ENCODE results near the gene KCNJ13.

Gene KCNJ13

GRCh38 chr2:232776435-232776834 is at the start of gene KCNJ13:
TSS of gene KCNJ13 (minus strand) at chr2:232776565. CDS start at chr2:232771362, 5,203 bp downstream.
- Histone ChIP-seq H3K36me3 (ENCODE audit: insufficient read depth, low read length) (no peaks in the 10 kb centered on the region; the same call in 1 of the 2 replicates), H3K4me1 (ENCODE audit: insufficient read depth, low read length) (peaks cover 4% of the 10 kb centered on the region; the same call in 1 of the 2 replicates), H3K9ac (ENCODE audit: low read depth, low read length) (no peak within 1 kb of the TSS), H3K9me3 (ENCODE audit: control insufficient read depth, insufficient read depth, low read length) (no peaks in the 10 kb centered on the region)

DNA sequence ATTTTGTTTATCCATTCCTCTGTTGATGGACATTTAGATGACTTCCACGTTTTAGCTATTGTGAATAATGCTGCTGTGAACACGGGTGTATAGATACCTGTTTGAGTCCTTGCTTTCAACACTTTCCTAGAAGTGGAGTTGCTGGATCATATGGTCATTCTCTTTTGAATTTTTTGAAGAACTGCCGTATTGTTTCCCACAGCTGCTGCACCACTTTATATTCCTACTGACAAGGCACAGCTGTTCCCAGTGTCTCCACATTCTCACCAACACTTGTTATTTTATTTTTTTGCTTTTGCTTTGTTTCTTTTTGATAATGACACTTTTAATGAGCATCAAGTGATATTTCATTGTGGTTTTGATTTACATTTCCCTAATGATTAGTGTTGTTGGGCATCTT is 41.4 kb upstream of the KCNJ13 start:
- H3K4me1 ChIP-seq (ENCODE audit: insufficient read depth, low read length), result no peaks in the 10 kb centered on the region
- H3K9ac ChIP-seq (ENCODE audit: low read depth, low read length), result no peak overlapping the region
- H3K36me3 ChIP-seq (ENCODE audit: insufficient read depth, low read length), result peaks cover 24% of the 10 kb centered on the region
- H3K9me3 ChIP-seq (ENCODE audit: control insufficient read depth, insufficient read depth, low read length), result no peaks in the 10 kb centered on the region

GRCh38 chr2:232816657-232817056 is 40.3 kb upstream of the KCNJ13 start:
- H3K4me1 ChIP-seq (ENCODE audit: insufficient read depth, low read length), result no peaks in the 10 kb centered on the region
- no peaks in the 10 kb centered on the region for H3K9me3 ChIP-seq (ENCODE audit: control insufficient read depth, insufficient read depth, low read length)
- no peak overlapping the region for H3K9ac ChIP-seq (ENCODE audit: low read depth, low read length)
- peaks cover 24% of the 10 kb centered on the region for H3K36me3 ChIP-seq (ENCODE audit: insufficient read depth, low read length)

DNA sequence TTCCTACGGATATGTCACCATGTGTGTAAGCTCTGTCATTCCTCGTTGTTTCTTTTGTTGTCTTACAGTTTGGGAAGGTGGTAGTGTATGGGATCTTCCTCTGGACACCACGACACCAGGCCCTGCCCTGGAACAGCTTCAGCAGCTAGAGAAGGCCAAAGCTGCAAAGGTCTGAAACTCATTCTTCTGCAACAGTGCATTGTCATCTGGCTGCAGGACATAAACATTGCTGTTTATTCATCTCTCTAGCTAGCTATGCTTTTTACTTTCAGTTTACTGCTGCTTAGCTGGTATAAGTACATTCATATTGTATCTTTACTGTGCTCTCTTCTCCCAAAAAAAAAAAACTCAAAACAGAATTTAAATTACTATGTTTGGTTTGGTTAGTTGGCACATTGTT is 39.2 kb upstream of the KCNJ13 start:
- Histone ChIP-seq H3K9ac (ENCODE audit: low read depth, low read length) (no peak overlapping the region), H3K36me3 (ENCODE audit: insufficient read depth, low read length) (peaks cover 24% of the 10 kb centered on the region), H3K9me3 (ENCODE audit: control insufficient read depth, insufficient read depth, low read length) (no peaks in the 10 kb centered on the region), H3K4me1 (ENCODE audit: insufficient read depth, low read length) (no peaks in the 10 kb centered on the region)

GRCh38 chr2:232810444-232810843 is 34.1 kb upstream of the KCNJ13 start:
- Histone ChIP-seq H3K36me3 (ENCODE audit: insufficient read depth, low read length) (peaks cover 33% of the 10 kb centered on the region), H3K9ac (ENCODE audit: low read depth, low read length) (no peak overlapping the region), H3K4me1 (ENCODE audit: insufficient read depth, low read length) (no peaks in the 10 kb centered on the region), H3K9me3 (ENCODE audit: control insufficient read depth, insufficient read depth, low read length) (no peaks in the 10 kb centered on the region)

DNA sequence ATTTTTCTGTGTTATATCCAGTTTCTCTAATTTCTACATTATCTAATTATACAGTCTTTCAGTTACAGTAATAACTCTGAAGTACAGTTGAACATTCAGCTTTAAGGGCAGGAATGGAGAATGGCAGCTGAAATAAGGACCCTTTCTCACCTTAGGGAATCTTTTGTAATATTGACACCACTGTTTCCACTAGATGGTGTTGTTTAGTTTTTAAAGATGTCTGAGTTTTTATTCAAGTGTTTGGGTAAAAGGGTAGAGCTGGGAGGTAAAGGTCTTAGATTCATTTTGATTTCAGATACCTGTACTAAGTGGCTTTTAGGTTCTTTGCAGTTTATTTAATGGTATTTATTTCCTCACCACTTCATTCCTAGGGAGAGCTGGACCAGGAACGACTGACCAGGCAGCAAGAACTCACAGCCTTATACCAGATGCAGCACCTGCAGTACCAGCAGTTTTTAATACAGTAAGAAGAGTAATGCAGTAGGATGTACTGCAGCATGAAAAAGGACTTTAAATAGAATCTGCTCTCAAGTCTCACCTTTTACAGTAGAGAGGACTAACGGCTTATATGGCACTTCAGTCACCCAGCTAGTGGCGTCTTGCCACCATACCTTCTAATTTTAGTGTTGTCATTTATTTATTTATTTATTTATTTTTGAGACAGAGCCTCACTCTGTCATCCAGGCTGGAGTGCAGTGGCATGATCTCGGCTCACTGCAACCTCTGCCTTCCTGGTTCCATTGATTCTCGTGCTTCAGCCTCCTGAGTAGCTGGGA is 33.2 kb upstream of the KCNJ13 start:
- Histone ChIP-seq H3K9ac (ENCODE audit: low read depth, low read length) (no peak overlapping the region), H3K36me3 (ENCODE audit: insufficient read depth, low read length) (peaks cover 28% of the 10 kb centered on the region; the same call in 1 of the 2 replicates), H3K4me1 (ENCODE audit: insufficient read depth, low read length) (no peaks in the 10 kb centered on the region), H3K9me3 (ENCODE audit: control insufficient read depth, insufficient read depth, low read length) (no peaks in the 10 kb centered on the region)

DNA sequence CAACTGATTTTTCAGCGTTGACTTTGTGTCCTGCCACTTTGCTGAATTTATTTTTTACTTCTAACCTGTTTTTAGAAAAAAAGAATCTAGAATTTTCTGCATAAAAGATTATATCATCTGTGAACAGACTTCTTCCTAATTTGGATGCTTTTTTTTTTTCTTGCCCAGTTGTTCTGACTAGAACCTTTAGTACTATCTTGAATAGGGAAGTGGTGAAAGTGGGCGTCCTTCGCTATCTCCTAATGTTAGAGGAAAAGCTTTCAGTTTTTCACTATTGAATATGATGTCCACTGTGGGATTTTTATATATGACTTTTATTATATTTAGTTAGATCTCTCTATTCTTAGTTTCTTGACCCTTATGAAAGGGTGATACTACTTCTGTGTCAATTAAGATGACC is 25.7 kb upstream of the KCNJ13 start:
- H3K9me3 ChIP-seq (ENCODE audit: control insufficient read depth, insufficient read depth, low read length), result no peaks in the 10 kb centered on the region
- H3K4me1 ChIP-seq (ENCODE audit: insufficient read depth, low read length), result no peaks in the 10 kb centered on the region
- H3K36me3 ChIP-seq (ENCODE audit: insufficient read depth, low read length), result peaks cover 17% of the 10 kb centered on the region
- no peak overlapping the region for H3K9ac ChIP-seq (ENCODE audit: low read depth, low read length)

- H3K4me1 ChIP-seq (ENCODE audit: insufficient read depth, low read length), result no peaks in the 10 kb centered on the region
- H3K36me3 ChIP-seq (ENCODE audit: insufficient read depth, low read length), result peaks cover 22% of the 10 kb centered on the region
- no peak overlapping the region for H3K9ac ChIP-seq (ENCODE audit: low read depth, low read length)
- H3K9me3 ChIP-seq (ENCODE audit: control insufficient read depth, insufficient read depth, low read length), result no peaks in the 10 kb centered on the region
These were observed 23.8 kb upstream of the KCNJ13 start for GRCh38 chr2:232800166-232800565.

DNA sequence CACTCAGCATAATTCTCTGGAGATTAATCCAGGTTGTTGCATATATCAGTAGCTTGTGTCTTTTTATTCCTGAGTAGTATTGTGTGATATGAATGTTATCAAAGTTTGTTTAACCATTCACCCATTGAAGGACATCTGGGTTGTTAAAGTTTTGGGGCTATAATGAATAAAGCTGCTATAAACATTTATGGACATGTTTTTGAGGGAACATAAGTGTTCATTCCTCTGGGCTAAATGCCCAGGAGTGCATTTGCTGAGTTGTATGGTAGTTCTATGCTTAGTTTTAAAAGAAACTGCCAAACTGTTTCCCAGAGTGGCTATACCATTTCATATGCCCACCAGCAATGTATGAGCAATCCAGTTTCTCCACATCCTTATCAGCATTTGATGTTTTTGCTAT is 21.8 kb upstream of the KCNJ13 start:
- no peak overlapping the region for H3K9ac ChIP-seq (ENCODE audit: low read depth, low read length)
- peaks cover 28% of the 10 kb centered on the region for H3K36me3 ChIP-seq (ENCODE audit: insufficient read depth, low read length)
- no peaks in the 10 kb centered on the region for H3K9me3 ChIP-seq (ENCODE audit: control insufficient read depth, insufficient read depth, low read length)
- H3K4me1 ChIP-seq (ENCODE audit: insufficient read depth, low read length), result no peaks in the 10 kb centered on the region

- Histone ChIP-seq H3K9ac (ENCODE audit: low read depth, low read length) (no peak overlapping the region), H3K4me1 (ENCODE audit: insufficient read depth, low read length) (no peaks in the 10 kb centered on the region), H3K9me3 (ENCODE audit: control insufficient read depth, insufficient read depth, low read length) (no peaks in the 10 kb centered on the region), H3K36me3 (ENCODE audit: insufficient read depth, low read length) (peaks cover 42% of the 10 kb centered on the region)
These were observed 19.6 kb upstream of the KCNJ13 start for GRCh38 chr2:232795920-232796319.

- Histone ChIP-seq H3K4me1 (ENCODE audit: insufficient read depth, low read length) (no peaks in the 10 kb centered on the region), H3K9ac (ENCODE audit: low read depth, low read length) (no peak overlapping the region), H3K36me3 (ENCODE audit: insufficient read depth, low read length) (peaks cover 50% of the 10 kb centered on the region), H3K9me3 (ENCODE audit: control insufficient read depth, insufficient read depth, low read length) (no peaks in the 10 kb centered on the region)
These were observed 18.6 kb upstream of the KCNJ13 start for GRCh38 chr2:232794981-232795380.

- Histone ChIP-seq H3K4me1 (ENCODE audit: insufficient read depth, low read length) (no peaks in the 10 kb centered on the region), H3K9ac (ENCODE audit: low read depth, low read length) (no peak overlapping the region), H3K36me3 (ENCODE audit: insufficient read depth, low read length) (peaks cover 53% of the 10 kb centered on the region), H3K9me3 (ENCODE audit: control insufficient read depth, insufficient read depth, low read length) (no peaks in the 10 kb centered on the region)
These were observed 16.9 kb upstream of the KCNJ13 start for GRCh38 chr2:232793271-232793670.

- peaks cover 44% of the 10 kb centered on the region for H3K36me3 ChIP-seq (ENCODE audit: insufficient read depth, low read length)
- H3K9ac ChIP-seq (ENCODE audit: low read depth, low read length), result no peak overlapping the region
- H3K4me1 ChIP-seq (ENCODE audit: insufficient read depth, low read length), result no peaks in the 10 kb centered on the region
These were observed 15.2 kb upstream of the KCNJ13 start for GRCh38 chr2:232791518-232791917.

DNA sequence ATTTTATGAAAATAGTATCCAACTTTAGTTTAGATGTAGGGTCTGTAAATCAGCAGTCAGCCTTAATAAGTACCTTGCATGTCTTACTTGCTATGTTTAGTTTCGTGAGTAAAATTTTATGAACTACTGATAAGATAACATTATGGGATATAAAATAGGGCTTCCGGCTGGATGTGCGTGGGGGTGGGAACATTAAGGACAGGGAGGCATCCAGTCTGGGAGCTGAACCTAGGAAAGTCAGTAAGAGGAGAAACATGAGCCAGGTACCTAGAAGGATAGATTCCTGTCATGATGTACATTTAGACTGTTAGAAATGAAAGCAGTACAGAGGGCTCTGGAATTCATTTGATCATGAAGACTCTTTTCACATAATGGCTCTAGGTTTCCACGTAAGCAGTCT is 12.7 kb upstream of the KCNJ13 start:
- H3K36me3 ChIP-seq (ENCODE audit: insufficient read depth, low read length), result peaks cover 29% of the 10 kb centered on the region
- no peak overlapping the region for H3K9ac ChIP-seq (ENCODE audit: low read depth, low read length)
- H3K9me3 ChIP-seq (ENCODE audit: control insufficient read depth, insufficient read depth, low read length), result no peaks in the 10 kb centered on the region
- H3K4me1 ChIP-seq (ENCODE audit: insufficient read depth, low read length), result no peaks in the 10 kb centered on the region

More at GRCh38 chr2:232791518-232791917, 15.2 kb upstream of the KCNJ13 start:
- no peaks in the 10 kb centered on the region for H3K9me3 ChIP-seq (ENCODE audit: control insufficient read depth, insufficient read depth, low read length)

DNA sequence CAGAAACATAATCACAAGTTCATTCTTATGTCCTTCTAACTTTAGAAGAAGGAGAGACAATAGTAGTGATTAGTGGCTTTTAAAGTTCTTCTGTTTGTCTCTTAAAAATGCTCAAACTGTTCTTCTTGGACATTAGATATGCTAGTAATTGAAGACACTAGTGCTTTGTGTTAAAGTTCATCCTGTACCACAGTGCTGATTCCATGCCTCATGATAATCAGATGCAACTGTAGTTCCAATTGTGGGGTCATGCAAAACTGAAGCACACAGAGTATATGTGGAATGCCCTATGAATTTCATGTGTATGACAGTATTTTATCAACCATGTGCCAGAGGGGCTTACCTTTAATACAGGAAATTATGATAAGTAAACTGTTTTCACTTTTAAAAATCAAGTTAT is 11.4 kb upstream of the KCNJ13 start:
- no peak overlapping the region for H3K9ac ChIP-seq (ENCODE audit: low read depth, low read length)
- no peaks in the 10 kb centered on the region for H3K4me1 ChIP-seq (ENCODE audit: insufficient read depth, low read length)
- no peaks in the 10 kb centered on the region for H3K9me3 ChIP-seq (ENCODE audit: control insufficient read depth, insufficient read depth, low read length)
- H3K36me3 ChIP-seq (ENCODE audit: insufficient read depth, low read length), result peaks cover 29% of the 10 kb centered on the region

Data from ES-I3 (cell line).